HG03521 (cell line): ENCODE results near the gene DNAI2.

Experiments used
- ATAC-seq: cut with Tn5 transposase; IDR thresholded peaks from one replicate; pipeline ENCODE4 v1.9.1; 2021; ENCODE audit warnings: mild to moderate bottlenecking, moderate library complexity; ENCODE audit not compliant: unreplicated experiment

DNAI2 gene

GRCh38 chr17:74274060-74274708 lies at the start of gene DNAI2:
Gene DNAI2 (plus strand): TSS chr17:74274234. CDS start chr17:74281818, 7,584 bp downstream.
- no peak for ATAC-seq

- ATAC-seq: no peak
Measured at GRCh38 chr17:74224959-74225725, 48.9 kb upstream of the DNAI2 start.

GRCh38 chr17:74226252-74226651 lies 47.8 kb upstream of the DNAI2 start:
- no peak for ATAC-seq

- ATAC-seq: no peak
Measured at GRCh38 chr17:74227271-74228080, 46.6 kb upstream of the DNAI2 start.

GRCh38 chr17:74228306-74228978 lies 45.6 kb upstream of the DNAI2 start:
- no peak for ATAC-seq

GRCh38 chr17:74230896-74231295 lies 43.1 kb upstream of the DNAI2 start:
- ATAC-seq: no peak

GRCh38 chr17:74231928-74232907 lies 41.8 kb upstream of the DNAI2 start:
- no peak for ATAC-seq

- no peak for ATAC-seq
Measured at GRCh38 chr17:74233937-74234336, 40.1 kb upstream of the DNAI2 start.

GRCh38 chr17:74234486-74234885 lies 39.5 kb upstream of the DNAI2 start:
- ATAC-seq: no peak

GRCh38 chr17:74235040-74235581 lies 38.9 kb upstream of the DNAI2 start:
- ATAC-seq: no peak

GRCh38 chr17:74235911-74236371 lies 38.1 kb upstream of the DNAI2 start:
- ATAC-seq: no peak

GRCh38 chr17:74237321-74237720 lies 36.7 kb upstream of the DNAI2 start:
- ATAC-seq: no peak

GRCh38 chr17:74239172-74239571 lies 34.9 kb upstream of the DNAI2 start:
- ATAC-seq: no peak

GRCh38 chr17:74240618-74241205 lies 33.3 kb upstream of the DNAI2 start:
- no peak for ATAC-seq

- no peak for ATAC-seq
Measured at GRCh38 chr17:74241431-74241830, 32.6 kb upstream of the DNAI2 start.

GRCh38 chr17:74241847-74242246 lies 32.2 kb upstream of the DNAI2 start:
- no peak for ATAC-seq

GRCh38 chr17:74243013-74243755 lies 30.9 kb upstream of the DNAI2 start:
- no peak for ATAC-seq

GRCh38 chr17:74244128-74244527 lies 29.9 kb upstream of the DNAI2 start:
- no peak for ATAC-seq
